IPS-NIHi11 (cell line): ENCODE measurements around the gene PHEX.

Source experiments
- DNase-seq: peaks from one replicate; pipeline ENCODE4 v3.0.0; 2012; ENCODE audit warnings: mixed read lengths, low spot score

PHEX gene

GRCh38 chrX:22148565-22148964 lies 116.4 kb downstream of the PHEX start:
- no peak for DNase-seq

GRCh38 chrX:22150371-22150770 lies 118.2 kb downstream of the PHEX start:
- DNase-seq, result no peak

GRCh38 chrX:22155126-22155525 lies 123.0 kb downstream of the PHEX start:
- no peak for DNase-seq

- DNase-seq, result no peak
These were observed 126.9 kb downstream of the PHEX start for GRCh38 chrX:22159071-22159470.

- DNase-seq, result no peak
These were observed 131.2 kb downstream of the PHEX start for GRCh38 chrX:22163326-22163725.

GRCh38 chrX:22164770-22165388 lies 132.8 kb downstream of the PHEX start:
- no peak for DNase-seq

- no peak for DNase-seq
These were observed 133.8 kb downstream of the PHEX start for GRCh38 chrX:22165732-22166457.

GRCh38 chrX:22171287-22172060 lies 139.3 kb downstream of the PHEX start:
- peak; percentile 4 for DNase-seq

- no peak for DNase-seq
These were observed 141.8 kb downstream of the PHEX start for GRCh38 chrX:22173966-22174365.

GRCh38 chrX:22177950-22178515 lies 145.9 kb downstream of the PHEX start:
- DNase-seq, result no peak

GRCh38 chrX:22184096-22184495 lies 152.0 kb downstream of the PHEX start:
- DNase-seq, result no peak

GRCh38 chrX:22186165-22186564 lies 154.0 kb downstream of the PHEX start:
- DNase-seq, result no peak

GRCh38 chrX:22192419-22193060 lies 160.4 kb downstream of the PHEX start:
- DNase-seq, result peak; percentile 51

GRCh38 chrX:22193851-22194659 lies 161.9 kb downstream of the PHEX start:
- no peak for DNase-seq

GRCh38 chrX:22194660-22194945 lies 162.5 kb downstream of the PHEX start:
- no peak for DNase-seq

- no peak for DNase-seq
These were observed 164.0 kb downstream of the PHEX start for GRCh38 chrX:22196149-22196548.

GRCh38 chrX:22202251-22202650 lies 170.1 kb downstream of the PHEX start:
- no peak for DNase-seq

GRCh38 chrX:22203186-22203585 lies 171.1 kb downstream of the PHEX start:
- DNase-seq, result no peak

- DNase-seq, result no peak
These were observed 174.7 kb downstream of the PHEX start for GRCh38 chrX:22206781-22207180.

- no peak for DNase-seq
These were observed 188.8 kb downstream of the PHEX start for GRCh38 chrX:22220941-22221340.

GRCh38 chrX:22234380-22234779 lies 202.3 kb downstream of the PHEX start:
- DNase-seq, result no peak

- no peak for DNase-seq
These were observed 205.4 kb downstream of the PHEX start for GRCh38 chrX:22237479-22237878.
